SK-N-SH treated with all-trans-retinoic acid at 6 μM for 48 hours (cell line): Measurements from ENCODE around the gene NMD3.

ENCODE experiments used
- ATAC-seq: fragments of 200-7000 bp; cut with Tn5 transposase; 3 replicates; pipeline ENCODE4 v1.9.1; 2020; ENCODE audit warnings: mild to moderate bottlenecking, moderate library complexity
- ARNTL ChIP-seq: fragments of 450-650 bp; formaldehyde crosslinking; IDR thresholded peaks from 2 replicates; pipeline ENCODE4 v1.5.0; 2020; ENCODE audit warnings: low read depth, mild to moderate bottlenecking, moderate library complexity, borderline replicate concordance
- BACH2 ChIP-seq: fragments of 250-450 bp; sonication (Bioruptor Pico); IDR thresholded peaks from 2 replicates; pipeline ENCODE4 v1.9.0; 2021; ENCODE audit warnings: mild to moderate bottlenecking, borderline replicate concordance
- CREB5 ChIP-seq: fragments of 250-450 bp; sonication (Bioruptor Pico); IDR thresholded peaks from 2 replicates; pipeline ENCODE4 v1.5.1; 2020; ENCODE audit warnings: low read depth, mild to moderate bottlenecking, moderate library complexity
- CSDC2 ChIP-seq: fragments of 250-450 bp; sonication (Bioruptor Pico); IDR thresholded peaks from 2 replicates; pipeline ENCODE4 v1.5.0; 2020; ENCODE audit warnings: mild to moderate bottlenecking, moderate library complexity
- CSRNP3 ChIP-seq: fragments of 250-450 bp; sonication (Bioruptor Pico); IDR thresholded peaks from 2 replicates; pipeline ENCODE4 v1.5.1; 2021; ENCODE audit warnings: mild to moderate bottlenecking, moderate library complexity
- GLIS3 ChIP-seq: fragments of 250-450 bp; sonication (Bioruptor Pico); IDR thresholded peaks from 2 replicates; pipeline ENCODE4 v1.5.0; 2020; ENCODE audit warnings: mild to moderate bottlenecking, moderate library complexity
- ISL1 ChIP-seq: fragments of 250-450 bp; sonication (Bioruptor Pico); IDR thresholded peaks from 2 replicates; pipeline ENCODE4 v2.1.2; 2022; ENCODE audit warnings: mild to moderate bottlenecking, moderate library complexity
- OSR1 ChIP-seq: fragments of 250-450 bp; sonication (Bioruptor Pico); IDR thresholded peaks from 2 replicates; pipeline ENCODE4 v1.8.0; 2022; ENCODE audit warnings: moderate library complexity, mild to moderate bottlenecking, inconsistent platforms
- PATZ1 ChIP-seq: fragments of 250-450 bp; sonication (Bioruptor Pico); IDR thresholded peaks from 2 replicates; pipeline ENCODE4 v1.8.0; 2020; ENCODE audit warnings: mild to moderate bottlenecking, moderate library complexity, borderline replicate concordance
- POU6F1 ChIP-seq: fragments of 250-450 bp; sonication (Bioruptor Pico); IDR thresholded peaks from 2 replicates; pipeline ENCODE4 v1.8.0; 2021; ENCODE audit warnings: low read depth, mild to moderate bottlenecking, moderate library complexity, borderline replicate concordance
- PPARA ChIP-seq: fragments of 250-450 bp; sonication (Bioruptor Pico); IDR thresholded peaks from 2 replicates; pipeline ENCODE4 v1.5.0; 2020; ENCODE audit warnings: mild to moderate bottlenecking, borderline replicate concordance
- RARB ChIP-seq: fragments of 250-450 bp; sonication (Bioruptor Pico); IDR thresholded peaks from 2 replicates; pipeline ENCODE4 v1.8.0; 2021; ENCODE audit warnings: mild to moderate bottlenecking, moderate library complexity
- SNAI2 ChIP-seq: fragments of 250-450 bp; sonication (Bioruptor Pico); IDR thresholded peaks from 2 replicates; pipeline ENCODE4 v1.5.0; 2020; ENCODE audit warnings: mild to moderate bottlenecking, moderate library complexity
- TCF4 ChIP-seq: fragments of 250-450 bp; sonication (Bioruptor Pico); IDR thresholded peaks from 2 replicates; pipeline ENCODE4 v1.8.0; 2021; ENCODE audit warnings: mild to moderate bottlenecking, moderate library complexity, borderline replicate concordance
- TOX ChIP-seq: fragments of 250-450 bp; sonication (Bioruptor Pico); IDR thresholded peaks from 2 replicates; pipeline ENCODE4 v1.8.0; 2021; ENCODE audit warnings: mild to moderate bottlenecking, moderate library complexity, borderline replicate concordance
- TSHZ2 ChIP-seq: fragments of 250-450 bp; sonication (Bioruptor Pico); IDR thresholded peaks from 2 replicates; pipeline ENCODE4 v1.5.0; 2020; ENCODE audit warnings: mild to moderate bottlenecking, moderate library complexity
- ZC3H10 ChIP-seq: fragments of 250-450 bp; sonication (Bioruptor Pico); IDR thresholded peaks from 2 replicates; pipeline ENCODE4 v1.5.1; 2021; ENCODE audit warnings: mild to moderate bottlenecking, moderate library complexity
- ZFP3 ChIP-seq: fragments of 250-450 bp; sonication (Bioruptor Pico); IDR thresholded peaks from 2 replicates; pipeline ENCODE4 v1.5.0; 2020; ENCODE audit warnings: mild to moderate bottlenecking, moderate library complexity
- ZFP30 ChIP-seq: fragments of 450-650 bp; formaldehyde crosslinking; IDR thresholded peaks from 2 replicates; pipeline ENCODE4 v1.5.0; 2022; ENCODE audit warnings: mild to moderate bottlenecking, moderate library complexity
- ZNF70 ChIP-seq: fragments of 450-650 bp; formaldehyde crosslinking; IDR thresholded peaks from 2 replicates; pipeline ENCODE4 v1.5.0; 2020; ENCODE audit warnings: mild to moderate bottlenecking, moderate library complexity
- ZNF8 ChIP-seq: fragments of 450-650 bp; formaldehyde crosslinking; IDR thresholded peaks from 2 replicates; pipeline ENCODE4 v1.5.0; 2020; ENCODE audit warnings: mild to moderate bottlenecking, moderate library complexity

The NMD3 gene

GRCh38 chr3:161267646-161268045, 46.5 kb downstream of the NMD3 start:
- ATAC-seq: no peak
- TF ChIP-seq ISL1 (CRISPR knock-in tag): peak; percentile 89
- TF ChIP-seq BACH2 (CRISPR knock-in tag): no peak
- no peak for TF ChIP-seq CREB5
- no peak for TF ChIP-seq PPARA
- TF ChIP-seq GLIS3 (CRISPR knock-in tag): no peak
- no peak for TF ChIP-seq TOX (CRISPR knock-in tag)
- TF ChIP-seq ZC3H10 (CRISPR knock-in tag): no peak
- no peak for TF ChIP-seq SNAI2 (CRISPR knock-in tag)
- TF ChIP-seq ARNTL (CRISPR knock-in tag): no peak
- TF ChIP-seq TSHZ2: peak; percentile 44; the same call in 1 of the 2 replicates
- TF ChIP-seq ZNF70: 0 out of 2 replicates have a peak, but pooled peaks have one; percentile 12
- no peak for TF ChIP-seq PATZ1 (CRISPR knock-in tag)
- TF ChIP-seq CSDC2 (CRISPR knock-in tag): no peak
- TF ChIP-seq TCF4 (CRISPR knock-in tag): peak; percentile 83; the same call in 1 of the 2 replicates
- peak; percentile 20; the same call in 1 of the 2 replicates for TF ChIP-seq ZNF8
- 0 out of 2 replicates have a peak, but pooled peaks have one; percentile 29 for TF ChIP-seq CSRNP3

- no peak for ATAC-seq
- TF ChIP-seq TCF4 (CRISPR knock-in tag): no peak
- TF ChIP-seq SNAI2 (CRISPR knock-in tag): no peak
- no peak for TF ChIP-seq PATZ1 (CRISPR knock-in tag)
- TF ChIP-seq CREB5: no peak
- TF ChIP-seq OSR1 (CRISPR knock-in tag): no peak
- TF ChIP-seq, all 23 proteins: peak for 0
These were observed 47.5 kb downstream of the NMD3 start for GRCh38 chr3:161268601-161269000.

- no peak for ATAC-seq
These were observed 49.9 kb downstream of the NMD3 start for GRCh38 chr3:161270991-161271390.

More at GRCh38 chr3:161270991-161271390, 49.9 kb downstream of the NMD3 start:
- TF ChIP-seq ISL1 (CRISPR knock-in tag) (no peak), PPARA (no peak), ARNTL (CRISPR knock-in tag) (no peak), CREB5 (no peak), TCF4 (CRISPR knock-in tag) (no peak), ZFP30 (no peak), ZNF70 (no peak), CSDC2 (CRISPR knock-in tag) (no peak), ZFP3 (CRISPR knock-in tag) (no peak), POU6F1 (CRISPR knock-in tag) (no peak), OSR1 (CRISPR knock-in tag) (no peak), RARB (CRISPR knock-in tag) (no peak), ZC3H10 (CRISPR knock-in tag) (no peak)
